Endometrial microvascular endothelial cells (primary cell): ENCODE measurements around the gene MAML1. TPM values are rescaled to one million over a fixed set of nuclear protein-coding genes. Genes with fewer than 3 reads are reported as not detected.
"Not testable (repeated sequence)": the region's sequence is repeated elsewhere in the genome, so short reads cannot be mapped to it uniquely, and the experiment has no call there.

Experiments used
- in situ Hi-C: cut with HindIII; loops from 2 replicates; pipeline ENCODE4 v1.10.0; 2017; ENCODE audit warnings: low sequenced_read_pairs, low pct_unique_long_range_greater_than_20kb; ENCODE audit errors: inconsistent ontology term
- total RNA-seq: library from RNA; depleted of rRNA; stranded (reverse); fragments of >200 nt; gene quantifications from one replicate; pipeline ENCODE4 v1.2.3, GENCODE V29; 2015; ENCODE audit errors: inconsistent ontology term

Gene MAML1
- total RNA-seq, 1 donor from 2014 or later, result 13.6 TPM

DNA sequence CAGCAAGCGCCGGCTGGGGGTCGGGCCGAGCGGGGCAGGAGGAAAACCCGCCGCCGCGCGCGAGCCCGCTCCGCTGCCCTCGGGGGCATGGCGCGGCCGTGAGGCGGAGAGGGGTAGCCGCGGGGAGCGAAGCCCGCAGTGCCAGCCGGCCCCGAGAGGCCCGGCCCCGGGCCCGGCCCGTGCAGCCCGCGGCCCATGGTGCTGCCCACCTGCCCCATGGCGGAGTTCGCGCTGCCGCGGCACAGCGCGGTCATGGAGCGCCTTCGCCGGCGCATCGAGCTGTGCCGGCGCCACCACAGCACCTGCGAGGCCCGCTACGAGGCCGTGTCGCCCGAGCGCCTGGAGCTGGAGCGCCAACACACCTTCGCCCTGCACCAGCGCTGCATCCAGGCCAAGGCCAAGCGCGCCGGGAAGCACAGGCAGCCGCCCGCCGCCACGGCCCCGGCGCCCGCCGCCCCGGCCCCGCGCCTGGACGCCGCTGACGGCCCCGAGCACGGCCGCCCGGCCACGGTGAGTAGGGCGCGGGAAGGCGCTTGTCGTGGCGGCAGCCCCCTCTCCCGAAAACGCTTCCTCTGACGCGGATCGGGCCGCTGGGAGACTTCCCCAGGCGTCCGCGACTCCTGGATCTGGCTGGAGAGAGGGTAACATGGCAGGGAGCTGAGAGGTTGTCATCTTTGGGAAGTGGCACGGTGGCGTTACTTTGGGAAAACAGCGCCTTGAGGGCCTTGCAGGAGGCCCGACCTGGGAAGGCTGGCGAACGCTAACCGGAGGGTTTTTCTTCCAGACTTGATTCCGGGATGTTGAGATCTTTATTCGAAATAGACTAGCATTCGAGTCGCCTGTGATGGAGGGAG is 523 bp downstream of the MAML1 start:
- in situ Hi-C loops, result no loop called here

DNA sequence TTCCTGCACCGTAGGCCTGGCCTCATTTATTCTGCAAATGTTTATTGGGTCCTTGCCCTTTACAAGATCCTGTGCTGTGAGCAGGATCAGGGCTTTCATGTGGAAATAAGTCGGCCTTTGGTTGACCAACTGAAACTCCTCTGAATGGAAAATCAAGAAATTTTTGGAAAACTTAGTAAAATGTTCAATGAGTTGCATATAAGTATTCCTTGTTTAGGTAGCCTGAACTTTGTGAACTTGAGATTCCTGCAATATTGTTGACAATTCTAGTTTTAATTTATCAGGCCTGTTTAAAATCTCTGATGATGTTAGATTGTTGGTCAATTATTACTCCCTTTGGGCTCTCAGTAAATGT is 1.1 kb downstream of the MAML1 start:
- in situ Hi-C loops, result no loop called here

DNA sequence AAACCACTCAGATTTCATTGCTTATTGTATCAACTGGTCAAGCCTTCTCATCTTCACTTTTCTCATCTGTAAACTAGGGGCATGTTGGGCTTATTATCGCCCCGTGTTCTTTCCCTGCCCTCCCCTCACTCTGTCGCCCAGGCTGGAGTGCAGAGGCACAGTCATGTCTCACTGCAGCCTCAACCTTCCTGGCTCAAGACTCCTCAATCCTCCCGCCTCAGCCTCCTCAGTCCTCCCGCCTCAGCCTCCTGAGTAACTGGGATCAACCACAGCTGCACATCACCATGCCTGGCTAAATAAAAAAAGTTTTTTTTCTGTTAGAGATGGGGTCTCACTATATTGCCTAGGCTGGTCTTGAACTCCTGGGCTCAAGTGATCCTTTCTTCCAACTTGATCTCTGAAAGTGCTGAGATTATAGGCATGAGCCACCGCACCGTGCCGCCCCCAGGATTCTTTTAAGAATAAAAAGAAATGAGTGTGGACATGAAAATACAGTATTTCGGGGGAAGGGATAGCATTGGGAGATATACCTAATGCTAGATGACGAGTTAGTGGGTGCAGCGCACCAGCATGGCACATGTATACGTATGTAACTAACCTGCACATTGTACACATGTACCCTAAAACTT is 2.0 kb downstream of the MAML1 start:
- in situ Hi-C loops, result no loop called here

DNA sequence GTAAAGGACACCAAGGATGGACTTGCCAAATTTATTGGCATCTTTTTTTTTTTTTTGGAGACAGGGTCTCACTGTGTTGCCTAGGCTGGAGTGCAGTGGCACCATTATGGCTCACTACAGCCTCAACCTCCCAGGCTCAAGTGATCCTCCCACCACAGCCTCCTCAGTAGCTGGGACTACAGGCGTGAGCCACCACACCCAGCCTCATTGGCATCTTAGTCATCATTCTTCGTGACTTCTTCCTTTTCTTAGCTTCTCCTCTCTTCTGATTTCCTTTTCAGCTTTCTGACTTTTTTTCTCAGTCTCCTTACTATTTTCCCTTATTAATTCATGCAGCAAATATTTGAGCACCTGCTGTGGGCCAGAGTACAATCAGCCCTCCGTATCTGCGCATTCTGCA is 6.1 kb downstream of the MAML1 start:
- in situ Hi-C loops, result no loop called here

DNA sequence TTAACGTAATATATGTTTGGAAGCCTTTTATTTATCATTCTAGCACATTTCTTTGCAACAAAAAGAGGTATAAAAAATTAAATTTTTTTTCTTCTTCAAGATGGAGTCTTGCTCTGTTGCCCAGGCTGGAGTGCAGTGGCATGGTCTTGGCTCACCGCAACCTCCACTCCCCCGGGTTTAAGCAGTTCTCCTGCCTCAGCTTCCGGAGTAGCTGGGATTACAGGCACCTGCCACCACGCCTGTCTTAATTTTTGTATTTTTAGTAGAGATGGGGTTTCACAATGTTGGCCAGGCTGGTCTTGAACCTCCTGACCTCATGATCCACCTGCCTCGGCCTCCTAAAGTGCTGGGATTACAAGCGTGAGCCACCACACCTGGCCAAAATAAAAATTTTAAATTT is 11.5 kb downstream of the MAML1 start:
- in situ Hi-C loops, result not testable (repeated sequence)

DNA sequence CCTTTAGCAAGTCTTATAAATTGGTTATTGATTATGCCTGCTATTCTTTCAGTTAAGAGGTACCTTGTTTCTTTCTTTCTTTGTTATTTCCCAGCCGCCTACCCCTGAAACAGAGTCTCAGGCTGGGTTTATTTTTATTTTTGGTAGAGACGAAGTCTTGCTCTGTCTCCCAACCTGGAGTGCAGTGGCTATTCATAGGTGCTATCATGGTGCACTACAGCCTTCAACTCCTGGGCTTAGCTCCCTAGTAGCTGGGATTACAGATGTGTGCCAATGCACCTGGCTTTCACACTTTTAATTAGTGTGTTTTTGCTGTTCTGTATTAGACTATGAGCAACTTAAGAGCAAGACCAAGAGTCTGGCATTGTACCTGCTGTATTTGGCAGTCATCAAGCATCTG is 14.2 kb downstream of the MAML1 start:
- in situ Hi-C loops, result no loop called here

DNA sequence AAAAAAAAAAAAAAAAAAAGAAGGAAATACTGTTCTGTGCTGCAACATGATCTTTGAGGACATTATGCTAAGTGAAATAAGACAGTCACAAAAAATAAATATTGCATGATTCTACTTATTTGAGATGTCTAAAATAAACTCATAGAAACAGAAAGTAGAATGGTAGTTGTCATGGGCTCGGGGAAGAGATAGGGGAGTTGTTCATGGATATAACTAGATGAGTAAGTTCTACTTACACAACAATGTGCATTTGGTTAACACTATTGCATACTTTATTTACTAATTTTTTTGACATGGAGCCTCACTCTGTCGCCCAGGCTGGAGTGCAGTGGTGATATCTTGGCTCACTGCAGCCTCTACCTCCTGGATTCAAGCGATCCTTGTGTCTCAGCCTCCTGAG is 15.2 kb downstream of the MAML1 start:
- in situ Hi-C loops, result no loop called here

DNA sequence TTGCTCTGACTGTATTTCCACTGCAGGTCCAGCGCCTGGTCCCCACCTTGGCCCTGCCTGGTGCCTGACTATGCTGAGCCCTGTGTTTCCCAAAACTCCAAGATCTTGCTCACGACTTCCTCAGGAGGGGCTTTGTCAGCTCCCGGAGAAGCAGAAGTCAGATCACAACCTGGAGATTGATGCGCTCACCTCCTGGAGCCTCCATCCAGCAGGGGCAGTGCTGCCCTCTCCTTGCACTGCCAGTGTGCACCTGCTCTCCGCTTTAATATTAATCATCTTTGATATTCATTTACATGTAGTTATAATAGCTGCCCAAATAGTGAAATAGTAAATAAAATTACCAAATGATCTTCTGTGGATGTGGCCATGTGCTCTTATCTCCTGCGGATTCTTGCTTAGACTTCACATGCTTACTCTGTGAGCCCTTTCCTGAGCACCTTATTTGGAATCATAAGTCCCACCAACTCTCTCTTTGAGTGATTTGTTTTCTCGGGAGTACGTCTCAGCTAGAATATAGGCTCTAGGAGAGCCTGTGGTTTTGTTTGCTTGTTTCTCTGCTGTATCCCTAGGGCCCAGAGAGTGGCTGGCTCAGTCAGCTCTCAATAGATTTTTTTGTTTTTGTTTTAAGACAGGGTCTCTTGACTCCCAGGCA is 17.4 kb downstream of the MAML1 start:
- in situ Hi-C loops, result no loop called here

DNA sequence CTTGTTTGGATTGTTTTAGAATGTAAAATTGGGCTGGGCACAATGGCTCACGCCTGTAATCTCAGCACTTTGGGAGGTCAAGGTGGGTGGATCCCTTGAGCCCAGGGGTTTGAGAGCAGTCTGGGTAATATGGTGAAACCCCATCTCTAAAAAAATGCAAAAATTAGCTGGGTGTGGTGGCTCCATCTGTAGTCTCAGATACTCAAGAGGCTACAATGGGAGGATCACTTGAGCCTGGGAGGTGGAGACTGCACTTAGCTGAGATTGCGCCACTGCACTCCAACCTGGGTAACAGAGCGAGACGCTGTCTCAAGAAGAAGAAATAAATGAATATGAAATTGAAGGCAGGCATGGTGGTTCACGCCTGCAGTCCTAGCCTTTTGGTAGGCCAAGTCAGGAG is 21.3 kb downstream of the MAML1 start:
- in situ Hi-C loops, result no loop called here

DNA sequence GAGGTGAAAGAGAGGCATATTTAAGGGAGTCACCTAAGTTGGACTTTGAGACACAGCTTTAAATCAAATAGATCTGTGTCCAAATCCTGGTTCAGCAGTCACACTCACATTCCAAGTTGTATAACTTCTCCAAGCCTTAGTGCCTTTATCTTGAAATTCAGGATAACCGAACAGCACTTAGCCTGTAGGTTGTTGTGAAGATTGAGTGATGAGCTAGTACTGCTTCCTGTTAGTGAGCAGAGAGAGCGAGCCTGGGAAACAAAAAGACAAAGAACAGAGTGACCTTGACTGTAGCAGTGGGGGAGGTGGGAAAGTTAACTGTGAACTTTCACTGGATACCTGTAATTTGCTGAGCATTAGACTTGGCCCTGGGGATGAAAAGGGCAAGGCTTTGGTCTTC is 22.4 kb downstream of the MAML1 start:
- in situ Hi-C loops, result no loop called here

DNA sequence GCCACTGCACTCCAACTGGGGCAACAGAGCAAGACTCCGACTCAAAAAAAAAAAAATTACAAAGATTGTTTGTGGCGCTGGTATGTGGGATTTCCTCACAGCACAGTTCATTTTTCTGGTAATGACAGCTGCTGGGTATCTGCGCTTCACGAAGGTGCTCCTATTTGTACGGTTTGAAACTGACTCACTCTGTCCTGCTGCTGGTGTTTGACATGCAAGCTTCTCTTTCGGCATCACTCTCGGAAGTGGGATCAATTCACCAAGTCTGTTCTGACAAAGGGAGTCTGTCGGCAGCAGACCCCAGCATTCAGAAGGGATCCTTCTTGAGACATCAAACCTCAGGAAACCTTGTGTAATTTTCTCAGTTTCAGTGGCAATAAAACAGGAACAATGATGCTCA is 26.3 kb downstream of the MAML1 start:
- in situ Hi-C loops, result no loop called here

DNA sequence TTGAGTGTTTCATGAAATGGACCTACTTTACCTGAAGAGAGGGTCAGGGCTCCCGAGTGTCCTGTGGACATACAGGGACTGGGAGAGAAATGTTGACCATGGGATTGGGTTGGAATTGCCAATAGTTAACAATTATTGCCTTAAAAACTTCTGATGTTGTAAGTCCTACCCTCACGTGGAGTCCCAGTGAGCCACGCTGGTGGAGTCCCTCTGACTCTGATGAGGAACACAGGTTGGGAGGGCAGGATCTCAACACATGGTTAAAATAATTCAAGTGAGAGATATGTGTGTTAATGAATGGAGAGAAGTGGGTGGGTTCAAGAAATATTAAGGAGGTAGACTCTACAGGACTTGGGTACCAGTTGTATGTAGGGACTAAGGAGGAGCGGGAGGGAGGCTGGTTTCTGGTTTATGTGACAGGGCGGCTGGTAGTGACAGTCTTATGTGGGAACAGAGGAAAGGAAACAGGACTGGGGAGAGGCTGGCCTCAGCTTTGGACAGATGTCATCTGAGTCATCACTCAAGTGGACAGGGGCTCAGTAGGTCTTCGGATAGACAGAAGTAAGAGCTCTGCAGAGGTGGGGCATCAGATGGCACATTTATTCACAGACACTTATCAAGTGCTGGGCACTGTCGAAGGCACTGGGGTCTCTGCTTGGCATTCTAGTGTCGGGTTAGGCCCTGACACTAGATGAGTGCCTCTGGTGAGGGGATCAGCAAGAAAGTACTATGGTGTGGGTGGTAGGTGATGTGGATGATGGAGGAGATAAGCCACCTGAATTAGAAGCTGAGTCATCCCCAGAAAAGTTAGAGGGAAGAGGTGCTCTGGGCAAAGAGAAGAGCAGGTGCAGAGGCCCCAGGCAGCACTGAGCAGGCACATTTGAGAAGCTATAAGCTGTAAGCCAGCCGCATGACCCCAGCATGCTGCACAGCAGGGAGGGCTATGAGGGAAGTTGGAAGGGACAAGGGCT is 27.2 kb downstream of the MAML1 start:
- in situ Hi-C loops, result no loop called here

DNA sequence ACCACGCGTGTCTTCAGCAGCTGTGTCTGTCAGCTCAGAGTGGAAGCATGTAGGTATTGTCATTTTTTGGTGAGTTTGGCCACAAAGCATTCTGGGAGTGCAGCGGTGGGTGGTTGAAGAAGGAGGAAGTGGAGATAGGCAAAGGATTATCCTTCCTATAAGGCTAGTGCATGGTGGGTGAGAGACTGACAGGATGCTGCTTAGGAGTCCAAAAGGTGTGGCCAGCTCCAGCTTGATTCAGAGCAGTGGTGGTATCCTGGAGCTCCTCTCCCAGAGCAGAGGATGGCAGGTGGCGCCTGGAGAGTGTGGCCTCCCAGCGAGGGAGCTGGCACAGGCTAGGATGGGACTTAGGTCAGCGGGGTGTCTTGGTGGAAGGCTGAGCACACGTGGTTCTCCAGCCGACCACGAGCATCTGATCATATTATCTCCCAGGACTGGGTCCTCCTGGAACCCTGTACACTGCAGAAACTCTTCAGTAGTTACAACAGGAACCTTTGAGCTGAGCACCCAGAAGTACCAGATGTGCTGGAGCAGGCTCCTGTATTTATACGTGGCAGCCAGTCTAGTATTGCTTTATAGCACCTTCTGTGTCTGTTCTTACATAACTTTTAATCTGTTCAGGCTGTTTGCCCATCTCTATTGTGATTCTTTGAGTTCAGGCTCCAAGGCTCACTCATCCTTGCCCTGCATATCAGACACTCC is 29.6 kb downstream of the MAML1 start:
- in situ Hi-C loops, result no loop called here

DNA sequence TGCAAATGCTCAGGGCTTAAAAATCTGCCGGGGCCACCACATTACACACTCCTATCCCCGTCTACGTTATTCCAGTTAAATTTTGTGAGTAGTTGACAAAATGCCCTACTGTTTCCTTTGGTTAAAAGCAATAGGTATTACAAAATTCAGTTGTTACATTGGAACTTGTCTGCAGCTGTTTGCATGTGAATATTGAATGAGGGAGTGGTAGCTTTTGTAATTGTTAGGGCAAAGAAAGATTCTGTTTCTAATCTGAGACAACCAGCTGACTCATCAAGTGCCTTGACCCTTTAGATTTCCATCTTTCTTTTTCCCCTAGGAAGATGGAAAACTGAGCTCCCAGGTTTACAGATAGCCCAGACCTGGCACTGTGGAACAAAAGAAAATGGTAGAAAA is 30.2 kb downstream of the MAML1 start:
- in situ Hi-C loops, result no loop called here

DNA sequence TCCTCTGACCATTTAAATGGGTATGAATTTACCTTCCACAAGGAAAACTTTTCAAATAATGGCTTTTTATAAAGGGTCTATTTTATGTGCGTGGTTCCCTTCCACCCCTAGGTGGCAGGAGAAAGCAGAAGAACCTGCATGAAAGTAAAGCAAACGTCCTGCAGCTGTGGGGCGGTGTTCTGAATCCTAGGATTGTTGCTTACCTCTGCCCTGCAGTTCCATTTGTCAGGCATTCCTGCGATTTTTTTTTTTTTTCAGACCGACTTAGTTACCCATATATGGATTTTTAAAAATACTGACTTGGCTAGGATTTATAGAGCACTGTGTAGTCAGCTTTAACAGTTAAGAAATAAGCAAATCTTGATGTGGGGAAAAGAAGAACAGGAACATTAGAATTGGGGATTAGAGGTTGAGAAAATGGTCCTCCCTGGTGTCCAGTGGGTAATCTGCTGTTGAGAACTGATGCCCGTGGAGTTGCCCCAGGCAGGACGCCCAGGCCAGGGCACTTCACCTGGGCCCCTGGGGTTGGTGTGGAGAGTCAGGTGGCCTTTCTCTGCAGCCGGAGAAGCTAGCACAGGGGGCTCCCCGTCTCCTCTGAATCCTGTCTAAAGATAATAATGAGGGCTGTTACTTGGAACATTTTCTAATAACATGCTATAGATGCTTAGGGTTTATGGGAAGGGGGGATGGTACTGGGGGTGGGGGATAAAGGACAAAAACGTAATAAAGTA is 30.8 kb downstream of the MAML1 start:
- in situ Hi-C loops, result no loop called here

DNA sequence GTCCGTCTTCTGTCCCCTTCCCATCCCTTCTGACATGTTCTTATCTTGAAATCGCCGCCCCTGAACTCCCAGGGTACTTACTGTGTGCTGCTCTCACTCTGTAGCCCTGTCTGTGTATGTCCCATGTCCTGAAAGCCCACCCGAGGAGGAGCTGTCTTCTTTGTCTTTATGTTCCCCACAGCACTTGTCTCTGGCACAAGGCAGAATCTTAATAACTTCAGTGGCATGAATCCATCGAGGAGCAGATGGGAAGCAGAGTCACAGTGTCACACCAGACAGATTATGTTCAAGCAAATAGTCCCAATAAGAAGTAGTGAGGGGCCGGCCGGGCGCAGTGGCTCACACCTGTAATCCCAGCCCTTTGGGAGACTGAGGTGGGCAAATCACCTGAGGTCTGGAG is 31.4 kb downstream of the MAML1 start:
- in situ Hi-C loops, result no loop called here

DNA sequence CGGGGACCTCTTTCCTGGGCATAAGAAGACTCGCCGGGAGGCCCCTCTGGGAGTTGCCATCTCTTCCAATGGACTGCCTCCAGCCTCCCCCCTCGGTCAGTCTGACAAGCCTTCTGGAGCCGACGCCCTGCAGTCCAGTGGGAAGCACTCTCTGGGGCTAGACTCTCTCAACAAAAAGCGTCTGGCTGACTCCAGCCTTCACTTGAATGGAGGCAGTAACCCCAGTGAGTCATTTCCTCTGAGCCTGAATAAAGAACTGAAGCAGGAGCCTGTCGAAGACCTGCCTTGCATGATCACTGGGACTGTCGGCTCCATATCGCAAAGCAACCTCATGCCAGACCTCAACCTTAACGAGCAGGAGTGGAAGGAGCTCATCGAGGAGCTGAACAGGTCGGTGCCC is 32.8 kb downstream of the MAML1 start:
- in situ Hi-C loops, result no loop called here
